HG03097 (cell line): ENCODE results near the gene SLC2A10.

Experiments used
- ATAC-seq: cut with Tn5 transposase; IDR thresholded peaks from one replicate; pipeline ENCODE4 v1.9.1; 2021; ENCODE audit not compliant: unreplicated experiment, low FRiP score

Gene SLC2A10

GRCh38 chr20:46758929-46759669 is 49.6 kb downstream of the SLC2A10 start:
- ATAC-seq, result no peak

GRCh38 chr20:46761566-46761965 is 52.1 kb downstream of the SLC2A10 start:
- no peak for ATAC-seq

- ATAC-seq, result no peak
Measured at GRCh38 chr20:46764068-46764467, 54.6 kb downstream of the SLC2A10 start.

- no peak for ATAC-seq
Measured at GRCh38 chr20:46765506-46766120, 56.2 kb downstream of the SLC2A10 start.

GRCh38 chr20:46767127-46767761 is 57.8 kb downstream of the SLC2A10 start:
- no peak for ATAC-seq

- ATAC-seq, result no peak
Measured at GRCh38 chr20:46770330-46771194, 61.1 kb downstream of the SLC2A10 start.

- ATAC-seq, result no peak
Measured at GRCh38 chr20:46771195-46771588, 61.7 kb downstream of the SLC2A10 start.

GRCh38 chr20:46772901-46773300 is 63.5 kb downstream of the SLC2A10 start:
- ATAC-seq, result no peak

GRCh38 chr20:46773680-46774079 is 64.2 kb downstream of the SLC2A10 start:
- no peak for ATAC-seq

GRCh38 chr20:46774236-46774635 is 64.8 kb downstream of the SLC2A10 start:
- no peak for ATAC-seq

- ATAC-seq, result no peak
Measured at GRCh38 chr20:46774943-46775560, 65.6 kb downstream of the SLC2A10 start.

GRCh38 chr20:46775806-46776205 is 66.4 kb downstream of the SLC2A10 start:
- no peak for ATAC-seq

GRCh38 chr20:46777331-46777730 is 67.9 kb downstream of the SLC2A10 start:
- no peak for ATAC-seq

- no peak for ATAC-seq
Measured at GRCh38 chr20:46779831-46780230, 70.4 kb downstream of the SLC2A10 start.

- no peak for ATAC-seq
Measured at GRCh38 chr20:46784436-46785127, 75.1 kb downstream of the SLC2A10 start.
